OCI-LY3 (cell line): ENCODE results near the gene GRIK4.

Experiments
- H2AFZ ChIP-seq: fragments of 200-600, 300-600 bp; shearing (Covaris generic); 2 replicates; pipeline ENCODE4 v1.6.0; 2014; ENCODE audit warnings: antibody characterized with exemption, low read depth, low read length
- H3K27ac ChIP-seq: fragments of 200-600, 300-600 bp; sonication (generic); 2 replicates; pipeline ENCODE4 v1.5.1; 2014; ENCODE audit warnings: mild to moderate bottlenecking, low read length, moderate library complexity, mixed read lengths
- H3K27me3 ChIP-seq: fragments of 200-600, 300-600 bp; sonication (generic); 2 replicates; pipeline ENCODE4 v1.6.1; 2014; ENCODE audit warnings: low read depth, low read length, mixed read lengths
- H3K36me3 ChIP-seq: fragments of 200-600, 300-600 bp; sonication (generic); replicated peaks from 2 replicates; pipeline ENCODE3; 2014; ENCODE audit warnings: low read depth, low read length, mixed read lengths
- H3K4me1 ChIP-seq: fragments of 300-600, 200-600 bp; sonication (generic); 2 replicates; pipeline ENCODE4 v1.6.1; 2014; ENCODE audit warnings: low read length, mixed read lengths
- H3K4me2 ChIP-seq: fragments of 200-600, 300-600 bp; sonication (generic); 2 replicates; pipeline ENCODE4 v1.6.1; 2014; ENCODE audit warnings: low read length, mixed read lengths
- H3K4me3 ChIP-seq: fragments of 300-600, 200-600 bp; sonication (generic); 2 replicates; pipeline ENCODE4 v1.5.1; 2014; ENCODE audit warnings: antibody characterized with exemption, mild to moderate bottlenecking, low read length, moderate library complexity
- H3K79me2 ChIP-seq: fragments of 300-600, 200-600 bp; shearing (Covaris generic); 2 replicates; pipeline ENCODE4 v1.6.1; 2014; ENCODE audit warnings: mild to moderate bottlenecking, low read length, mixed read lengths
- H3K9ac ChIP-seq: fragments of 300-600, 200-600 bp; shearing (Covaris generic); 2 replicates; pipeline ENCODE4 v1.6.0; 2014; ENCODE audit warnings: mild to moderate bottlenecking, low read length, moderate library complexity
- H3K9me3 ChIP-seq: fragments of 200-600, 300-600 bp; shearing (Covaris generic); 2 replicates; pipeline ENCODE4 v1.6.1; 2014; ENCODE audit warnings: low read length, mixed read lengths; ENCODE audit not compliant: insufficient read depth
- H4K20me1 ChIP-seq: fragments of 200-600, 300-600 bp; sonication (generic); 2 replicates; pipeline ENCODE4 v1.6.1; 2016; ENCODE audit warnings: low read length, mixed read lengths; ENCODE audit not compliant: insufficient read depth
- EZH2phosphoT487 ChIP-seq: fragments of 200-600 bp; shearing (Covaris generic); IDR thresholded peaks from 2 replicates; pipeline ENCODE4 v1.6.1; 2018; ENCODE audit warnings: antibody characterized with exemption, mixed run types, low read depth
- TF ChIP-seq, protein P1 (sequence below): fragments of 200-600, 300-600 bp; sonication (generic); IDR thresholded peaks from 2 replicates; pipeline ENCODE4 v1.5.1; 2014; ENCODE audit warnings: antibody characterized with exemption, low read length, low read depth

GRIK4 gene

GRCh38 chr11:120709808-120710207 lies 198.3 kb downstream of the GRIK4 start:
- TF ChIP-seq EZH2phosphoT487, result no peak
- TF ChIP-seq, protein P1, sequence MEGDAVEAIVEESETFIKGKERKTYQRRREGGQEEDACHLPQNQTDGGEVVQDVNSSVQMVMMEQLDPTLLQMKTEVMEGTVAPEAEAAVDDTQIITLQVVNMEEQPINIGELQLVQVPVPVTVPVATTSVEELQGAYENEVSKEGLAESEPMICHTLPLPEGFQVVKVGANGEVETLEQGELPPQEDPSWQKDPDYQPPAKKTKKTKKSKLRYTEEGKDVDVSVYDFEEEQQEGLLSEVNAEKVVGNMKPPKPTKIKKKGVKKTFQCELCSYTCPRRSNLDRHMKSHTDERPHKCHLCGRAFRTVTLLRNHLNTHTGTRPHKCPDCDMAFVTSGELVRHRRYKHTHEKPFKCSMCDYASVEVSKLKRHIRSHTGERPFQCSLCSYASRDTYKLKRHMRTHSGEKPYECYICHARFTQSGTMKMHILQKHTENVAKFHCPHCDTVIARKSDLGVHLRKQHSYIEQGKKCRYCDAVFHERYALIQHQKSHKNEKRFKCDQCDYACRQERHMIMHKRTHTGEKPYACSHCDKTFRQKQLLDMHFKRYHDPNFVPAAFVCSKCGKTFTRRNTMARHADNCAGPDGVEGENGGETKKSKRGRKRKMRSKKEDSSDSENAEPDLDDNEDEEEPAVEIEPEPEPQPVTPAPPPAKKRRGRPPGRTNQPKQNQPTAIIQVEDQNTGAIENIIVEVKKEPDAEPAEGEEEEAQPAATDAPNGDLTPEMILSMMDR, result no peak
- Histone ChIP-seq H3K27ac (no peak overlapping the region), H3K9ac (no peak overlapping the region), H3K4me2 (peak overlapping the region; percentile 67), H3K79me2 (no peaks in the 10 kb centered on the region), H2AFZ (no peak overlapping the region), H3K4me3 (peak overlapping the region; percentile 47), H3K9me3 (no peaks in the 10 kb centered on the region), H3K4me1 (peaks cover 16% of the 10 kb centered on the region), H4K20me1 (no peaks in the 10 kb centered on the region), H3K27me3 (peaks cover 47% of the 10 kb centered on the region), H3K36me3 (no peaks in the 10 kb centered on the region)

DNA sequence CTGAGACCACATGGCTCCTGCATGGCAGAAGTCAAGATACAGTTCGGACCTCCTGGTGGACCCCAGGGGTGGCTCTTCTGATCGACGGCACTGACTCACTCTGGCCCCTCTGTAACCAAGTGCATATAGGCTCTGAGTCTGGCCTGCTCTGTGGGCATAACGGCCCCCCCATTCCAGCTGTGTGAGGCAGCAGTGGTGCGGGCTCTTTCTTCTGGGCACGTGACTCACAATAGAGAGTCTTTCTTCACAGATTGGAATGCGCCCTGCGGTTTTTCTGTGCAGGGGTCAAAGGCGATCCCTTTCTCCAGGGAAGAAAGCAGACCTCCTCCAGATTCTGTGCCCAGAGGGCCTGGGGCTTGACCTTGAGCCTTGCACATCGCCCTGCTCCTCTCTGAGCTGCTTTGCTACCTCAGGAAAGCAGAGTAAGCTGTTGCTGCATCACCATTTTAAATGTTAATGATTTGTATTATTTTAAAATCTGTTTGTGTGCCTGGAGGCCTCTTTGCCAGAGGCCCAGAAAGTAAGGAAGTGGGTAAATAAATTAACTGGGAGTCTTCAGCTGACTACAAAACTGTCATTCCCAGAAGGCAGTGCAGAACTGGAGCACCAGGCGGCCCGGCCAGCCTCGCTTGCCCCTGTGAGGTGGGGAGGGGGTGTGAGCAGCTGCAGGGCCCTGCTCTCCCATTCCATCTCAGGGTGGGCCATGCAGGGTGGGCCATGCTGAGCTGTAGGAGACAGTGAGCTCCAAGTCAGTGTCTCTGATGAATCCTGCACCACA lies 199.0 kb downstream of the GRIK4 start:
- TF ChIP-seq EZH2phosphoT487, result no peak
- TF ChIP-seq, protein P1, result no peak
- H2AFZ ChIP-seq, result no peak overlapping the region
- H3K27ac ChIP-seq, result no peak overlapping the region
- H3K4me3 ChIP-seq, result peak overlapping the region; percentile 47
- H3K4me1 ChIP-seq, result peaks cover 16% of the 10 kb centered on the region
- H3K9ac ChIP-seq, result no peak overlapping the region
- H3K4me2 ChIP-seq, result peak overlapping the region; percentile 67
- peaks cover 52% of the 10 kb centered on the region for H3K27me3 ChIP-seq
- no peaks in the 10 kb centered on the region for H3K36me3 ChIP-seq
- H3K9me3 ChIP-seq, result no peaks in the 10 kb centered on the region
- no peaks in the 10 kb centered on the region for H4K20me1 ChIP-seq
- no peaks in the 10 kb centered on the region for H3K79me2 ChIP-seq

- Histone ChIP-seq H3K4me2 (no peak overlapping the region), H4K20me1 (no peaks in the 10 kb centered on the region), H3K27me3 (peaks cover 62% of the 10 kb centered on the region), H3K4me1 (peaks cover 16% of the 10 kb centered on the region), H3K27ac (no peak overlapping the region), H3K9me3 (no peaks in the 10 kb centered on the region), H3K36me3 (no peaks in the 10 kb centered on the region), H3K9ac (no peak overlapping the region), H2AFZ (no peak overlapping the region), H3K79me2 (no peaks in the 10 kb centered on the region), H3K4me3 (no peak overlapping the region)
- no peak for TF ChIP-seq EZH2phosphoT487
- TF ChIP-seq, protein P1, result no peak
These were observed 200.5 kb downstream of the GRIK4 start for GRCh38 chr11:120712014-120712413.

DNA sequence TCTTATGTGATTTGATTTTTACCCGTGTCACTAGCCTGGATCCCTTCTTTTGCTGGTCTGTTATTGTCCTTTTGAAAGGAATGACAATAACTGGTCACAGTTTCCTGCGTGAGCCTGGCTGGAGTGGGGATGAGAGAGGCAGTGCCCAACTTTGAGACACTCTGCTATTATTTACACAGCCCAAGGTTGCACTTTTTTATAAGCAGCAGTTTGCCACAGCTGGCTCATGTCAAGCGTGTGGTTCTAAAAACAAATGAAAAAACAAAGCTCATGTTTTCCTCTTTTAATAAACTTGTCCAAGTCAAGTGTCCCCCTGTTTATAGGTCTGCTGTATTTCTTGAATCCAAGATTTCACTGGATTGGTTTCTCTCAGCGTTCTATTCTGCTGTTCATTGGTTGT lies 201.3 kb downstream of the GRIK4 start:
- no peaks in the 10 kb centered on the region for H3K36me3 ChIP-seq
- no peak overlapping the region for H3K27ac ChIP-seq
- H3K4me2 ChIP-seq, result no peak overlapping the region
- no peak for TF ChIP-seq EZH2phosphoT487
- TF ChIP-seq, protein P1, result no peak
- H2AFZ ChIP-seq, result no peak overlapping the region
- H3K79me2 ChIP-seq, result no peaks in the 10 kb centered on the region
- no peak overlapping the region for H3K9ac ChIP-seq
- peaks cover 63% of the 10 kb centered on the region for H3K27me3 ChIP-seq
- H3K4me3 ChIP-seq, result no peak overlapping the region
- H3K9me3 ChIP-seq, result no peaks in the 10 kb centered on the region
- peaks cover 16% of the 10 kb centered on the region for H3K4me1 ChIP-seq
- H4K20me1 ChIP-seq, result no peaks in the 10 kb centered on the region
